ENCODE measurements around the gene USH2A. TPM values are rescaled to one million over a fixed set of nuclear protein-coding genes. Genes with fewer than 3 reads are reported as not detected.

Gene USH2A
- total and polyA plus RNA-seq, 11 donors: 0.03 to 4.7 (median 1.7) TPM

GRCh38 chr1:215607412-215607811 lies 815.8 kb downstream of the USH2A start:
- peaks cover 0 to 84% (median 49%) of the 10 kb centered on the region in 9 donors for H3K36me3 ChIP-seq
- ATAC-seq (no peak), DNase-seq (no peak)
- WGBS, 4 donors: 78 to 91% (median 88%) methylated on average over 1 of the region's 1 CpG
- H3K27ac ChIP-seq: no peak overlapping the region
- H3K4me1 ChIP-seq: peaks cover 0 to 14% (median 3%) of the 10 kb centered on the region in 12 donors
- no peaks in the 10 kb centered on the region for H3K27me3 ChIP-seq
- no peak overlapping the region for H3K4me3 ChIP-seq
- TF ChIP-seq POLR2A (IDR thresholded peaks at IDR 0.05) (no peak), CTCF (IDR thresholded peaks at IDR 0.05) (no peak)
- H3K9me3 ChIP-seq: no peaks in the 10 kb centered on the region
- intact Hi-C loops (cut with DNase I): loop anchor here in 1 of 10 donors (5.0 kb wide), 1 partner anchor 35 kb away; no protein-coding TSS in a partner anchor

- 71 to 89% (median 81%) methylated on average over 2 of the region's 2 CpGs for WGBS, 4 donors
- no peak for TF ChIP-seq POLR2A (IDR thresholded peaks at IDR 0.05)
- peak; percentile 30 to 63 (median 46) for TF ChIP-seq CTCF (IDR thresholded peaks at IDR 0.05)
- Histone ChIP-seq H3K27me3 (no peaks in the 10 kb centered on the region), H3K27ac (no peak overlapping the region), H3K36me3 (peaks cover 0 to 84% (median 47%) of the 10 kb centered on the region in 9 donors), H3K4me1 (peaks cover 0 to 14% (median 0%) of the 10 kb centered on the region in 12 donors), H3K9me3 (no peaks in the 10 kb centered on the region), H3K4me3 (no peak overlapping the region)
- no peak for DNase-seq
- no peak for ATAC-seq
- intact Hi-C loops (cut with DNase I): loop anchor here in 1 of 10 donors (5.0 kb wide), 1 partner anchor 34 kb away; no protein-coding TSS in a partner anchor
Observed at GRCh38 chr1:215606564-215607168, 816.6 kb downstream of the USH2A start.

GRCh38 chr1:215606036-215606435 lies 817.2 kb downstream of the USH2A start:
- intact Hi-C loops (cut with DNase I): loop anchor here in 1 of 10 donors (5.0 kb wide), 1 partner anchor 34 kb away; no protein-coding TSS in a partner anchor
- H3K36me3 ChIP-seq: peaks cover 0 to 82% (median 46%) of the 10 kb centered on the region in 9 donors
- H3K4me1 ChIP-seq: peaks cover 0 to 14% (median 0%) of the 10 kb centered on the region in 12 donors
- no peaks in the 10 kb centered on the region for H3K9me3 ChIP-seq
- no peak overlapping the region for H3K4me3 ChIP-seq
- DNase-seq (no peak), ATAC-seq (no peak)
- H3K27ac ChIP-seq: no peak overlapping the region
- no peak for TF ChIP-seq POLR2A (IDR thresholded peaks at IDR 0.05)
- TF ChIP-seq CTCF (IDR thresholded peaks at IDR 0.05): no peak
- 58 to 75% (median 70%) methylated on average over 3 of the region's 3 CpGs for WGBS, 4 donors
- H3K27me3 ChIP-seq: no peaks in the 10 kb centered on the region

- DNase-seq (no peak), ATAC-seq (no peak)
- no peak overlapping the region for H3K4me3 ChIP-seq
- TF ChIP-seq POLR2A (IDR thresholded peaks at IDR 0.05): no peak
- no peak for TF ChIP-seq CTCF (IDR thresholded peaks at IDR 0.05)
- H3K27me3 ChIP-seq: no peaks in the 10 kb centered on the region
- intact Hi-C loops (cut with DNase I): loop anchor here in 1 of 10 donors (5.0 kb wide), 1 partner anchor 33 kb away; no protein-coding TSS in a partner anchor
- H3K36me3 ChIP-seq: peaks cover 0 to 83% (median 40%) of the 10 kb centered on the region in 9 donors
- no peak overlapping the region for H3K27ac ChIP-seq
- peaks cover 0 to 19% (median 2%) of the 10 kb centered on the region in 12 donors for H3K4me1 ChIP-seq
- H3K9me3 ChIP-seq: no peaks in the 10 kb centered on the region
Observed at GRCh38 chr1:215605011-215605621, 818.1 kb downstream of the USH2A start.
